Measurements from ENCODE around the gene HYAL4.
"Not testable (repeated sequence)": the region's sequence is repeated elsewhere in the genome, so short reads cannot be mapped to it uniquely, and the experiment has no call there.

Gene HYAL4

DNA sequence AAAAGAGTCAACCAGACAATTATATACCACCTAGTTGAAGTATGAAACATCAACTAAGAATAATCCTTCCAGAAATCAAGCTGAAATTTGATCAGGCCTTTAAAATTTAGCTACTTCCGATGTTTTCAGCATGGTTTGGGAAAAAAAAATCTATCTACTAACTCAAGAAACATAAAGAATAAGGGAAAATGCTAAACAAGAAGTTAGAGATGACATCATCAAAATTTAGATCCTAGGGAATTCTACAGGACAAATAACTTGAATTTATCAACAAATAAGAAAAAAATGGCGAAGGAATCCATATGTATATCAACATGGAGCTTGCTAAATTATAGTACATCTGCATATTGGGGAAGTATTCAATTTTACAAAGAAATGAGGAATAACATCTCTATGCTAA, 36.3 kb downstream of the HYAL4 start:
- H3K27me3 ChIP-seq (ENCODE audit: control insufficient read depth in 2 of 2, insufficient read depth in 2 of 2, low read length in 2 of 2): no peaks in the 10 kb centered on the region
- no peaks in the 10 kb centered on the region for H3K36me3 ChIP-seq (ENCODE audit: control insufficient read depth in 2 of 2, insufficient read depth in 2 of 2, low read length in 2 of 2)
- no peak overlapping the region for H3K27ac ChIP-seq (ENCODE audit: low read depth in 2 of 2, low read length in 2 of 2)
- H3K9me3 ChIP-seq (ENCODE audit: control insufficient read depth in 2 of 2, low read length in 2 of 2): no peaks in the 10 kb centered on the region
- no peak overlapping the region for H3K9ac ChIP-seq (ENCODE audit: low read depth in 1 of 2, low read length in 2 of 2)
- no peaks in the 10 kb centered on the region for H3K4me1 ChIP-seq (ENCODE audit: control insufficient read depth in 2 of 2, insufficient read depth in 2 of 2, low read length in 2 of 2)
- no peak overlapping the region for H3K4me3 ChIP-seq (ENCODE audit: low read length in 2 of 2)

DNA sequence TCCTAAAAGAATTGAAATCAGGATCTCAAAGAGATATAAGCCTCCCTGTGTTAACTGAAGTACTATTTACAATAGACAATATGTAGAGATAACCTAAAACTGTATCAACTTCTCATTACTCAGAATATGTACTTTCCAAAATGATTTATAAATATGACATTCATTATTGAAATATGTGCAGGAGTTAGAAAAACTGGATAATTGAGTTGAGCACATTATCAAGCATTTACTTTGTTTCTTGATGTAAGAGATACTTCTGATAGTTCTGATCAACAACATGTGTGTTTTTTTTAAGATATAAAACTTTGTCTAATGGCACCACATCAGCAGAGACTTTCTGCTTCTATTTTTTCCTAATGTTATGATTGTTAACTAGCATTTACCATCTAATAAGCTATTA, 38.2 kb downstream of the HYAL4 start:
- H3K4me1 ChIP-seq (ENCODE audit: control insufficient read depth in 2 of 2, insufficient read depth in 2 of 2, low read length in 2 of 2): no peaks in the 10 kb centered on the region
- no peak overlapping the region for H3K27ac ChIP-seq (ENCODE audit: low read depth in 2 of 2, low read length in 2 of 2)
- H3K9me3 ChIP-seq (ENCODE audit: control insufficient read depth in 2 of 2, low read length in 2 of 2): no peaks in the 10 kb centered on the region
- no peaks in the 10 kb centered on the region for H3K27me3 ChIP-seq (ENCODE audit: control insufficient read depth in 2 of 2, insufficient read depth in 2 of 2, low read length in 2 of 2)
- no peak overlapping the region for H3K9ac ChIP-seq (ENCODE audit: low read depth in 1 of 2, low read length in 2 of 2)
- H3K4me3 ChIP-seq (ENCODE audit: low read length in 2 of 2): no peak overlapping the region
- no peaks in the 10 kb centered on the region for H3K36me3 ChIP-seq (ENCODE audit: control insufficient read depth in 2 of 2, insufficient read depth in 2 of 2, low read length in 2 of 2)

DNA sequence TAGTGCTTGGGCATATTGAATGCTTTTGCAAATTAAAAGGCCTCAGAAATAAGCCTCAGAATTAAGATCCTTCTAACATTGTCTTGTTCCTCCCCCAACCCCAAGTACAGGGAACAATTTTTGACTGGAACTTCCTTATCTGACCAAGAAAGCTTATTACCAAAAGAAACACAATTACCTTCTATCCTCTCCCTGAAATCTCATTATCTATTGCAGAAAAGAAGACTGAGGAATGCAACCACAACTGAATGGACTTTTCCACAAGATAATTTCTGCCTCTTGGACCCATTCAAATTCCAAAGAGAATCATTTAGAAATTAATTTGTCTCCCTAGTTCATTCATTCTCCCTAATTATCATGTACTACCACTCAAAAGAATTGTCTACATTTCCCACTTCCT, 43.2 kb downstream of the HYAL4 start:
- no peak overlapping the region for H3K9ac ChIP-seq (ENCODE audit: low read depth in 1 of 2, low read length in 2 of 2)
- no peak overlapping the region for H3K4me3 ChIP-seq (ENCODE audit: low read length in 2 of 2)
- no peaks in the 10 kb centered on the region for H3K36me3 ChIP-seq (ENCODE audit: control insufficient read depth in 2 of 2, insufficient read depth in 2 of 2, low read length in 2 of 2)
- no peaks in the 10 kb centered on the region for H3K4me1 ChIP-seq (ENCODE audit: control insufficient read depth in 2 of 2, insufficient read depth in 2 of 2, low read length in 2 of 2)
- no peaks in the 10 kb centered on the region for H3K27me3 ChIP-seq (ENCODE audit: control insufficient read depth in 2 of 2, insufficient read depth in 2 of 2, low read length in 2 of 2)
- H3K9me3 ChIP-seq (ENCODE audit: control insufficient read depth in 2 of 2, low read length in 2 of 2): no peaks in the 10 kb centered on the region
- no peak overlapping the region for H3K27ac ChIP-seq (ENCODE audit: low read depth in 2 of 2, low read length in 2 of 2)

DNA sequence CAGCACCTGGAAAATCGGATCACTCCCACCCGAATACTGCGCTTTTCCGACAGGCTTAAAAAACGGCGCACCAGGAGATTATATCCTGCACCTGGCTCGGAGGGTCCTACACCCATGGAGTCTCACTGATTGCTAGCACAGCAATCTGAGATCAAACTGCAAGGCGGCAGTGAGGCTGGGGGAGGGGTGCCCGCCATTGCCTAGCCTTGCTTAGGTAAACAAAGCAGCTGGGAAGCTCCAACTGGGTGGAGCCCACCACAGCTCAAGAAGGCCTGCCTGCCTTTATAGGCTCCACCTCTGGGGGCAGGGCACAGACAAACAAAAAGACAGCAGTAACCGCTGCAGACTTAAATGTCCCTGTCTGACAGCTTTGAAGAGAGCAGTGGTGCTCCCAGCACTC, 49.8 kb downstream of the HYAL4 start:
- not testable (repeated sequence) for H3K4me3 ChIP-seq (ENCODE audit: low read length in 2 of 2); H3K27me3 ChIP-seq (ENCODE audit: control insufficient read depth in 2 of 2, insufficient read depth in 2 of 2, low read length in 2 of 2); H3K9me3 ChIP-seq (ENCODE audit: control insufficient read depth in 2 of 2, low read length in 2 of 2); H3K4me1 ChIP-seq (ENCODE audit: control insufficient read depth in 2 of 2, insufficient read depth in 2 of 2, low read length in 2 of 2); H3K36me3 ChIP-seq (ENCODE audit: control insufficient read depth in 2 of 2, insufficient read depth in 2 of 2, low read length in 2 of 2); H3K27ac ChIP-seq (ENCODE audit: low read depth in 2 of 2, low read length in 2 of 2); H3K9ac ChIP-seq (ENCODE audit: low read depth in 1 of 2, low read length in 2 of 2)

DNA sequence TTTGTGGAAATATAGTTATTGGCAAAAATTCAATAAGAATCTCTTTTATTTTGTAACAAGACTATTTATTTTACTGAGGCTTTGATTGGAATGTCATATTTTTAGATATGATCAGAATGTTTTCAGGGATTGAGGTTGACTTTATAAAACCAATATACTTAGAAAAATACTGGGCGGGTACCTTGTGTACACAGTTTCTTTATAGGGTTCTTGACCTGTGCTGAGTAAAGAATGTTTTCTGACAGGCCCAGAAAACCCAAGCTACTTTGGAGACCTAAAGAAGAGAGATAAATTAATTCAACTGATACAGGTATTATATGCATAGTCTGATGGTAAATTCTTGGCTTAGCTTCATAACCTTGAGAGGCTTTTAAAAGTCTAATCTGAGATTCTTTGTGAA, 56.1 kb downstream of the HYAL4 start:
- Histone ChIP-seq H3K4me3 (ENCODE audit: low read length in 2 of 2) (no peak overlapping the region), H3K9ac (ENCODE audit: low read depth in 1 of 2, low read length in 2 of 2) (no peak overlapping the region), H3K9me3 (ENCODE audit: control insufficient read depth in 2 of 2, low read length in 2 of 2) (no peaks in the 10 kb centered on the region), H3K4me1 (ENCODE audit: control insufficient read depth in 2 of 2, insufficient read depth in 2 of 2, low read length in 2 of 2) (no peaks in the 10 kb centered on the region), H3K27me3 (ENCODE audit: control insufficient read depth in 2 of 2, insufficient read depth in 2 of 2, low read length in 2 of 2) (no peaks in the 10 kb centered on the region), H3K27ac (ENCODE audit: low read depth in 2 of 2, low read length in 2 of 2) (no peak overlapping the region), H3K36me3 (ENCODE audit: control insufficient read depth in 2 of 2, insufficient read depth in 2 of 2, low read length in 2 of 2) (no peaks in the 10 kb centered on the region)

DNA sequence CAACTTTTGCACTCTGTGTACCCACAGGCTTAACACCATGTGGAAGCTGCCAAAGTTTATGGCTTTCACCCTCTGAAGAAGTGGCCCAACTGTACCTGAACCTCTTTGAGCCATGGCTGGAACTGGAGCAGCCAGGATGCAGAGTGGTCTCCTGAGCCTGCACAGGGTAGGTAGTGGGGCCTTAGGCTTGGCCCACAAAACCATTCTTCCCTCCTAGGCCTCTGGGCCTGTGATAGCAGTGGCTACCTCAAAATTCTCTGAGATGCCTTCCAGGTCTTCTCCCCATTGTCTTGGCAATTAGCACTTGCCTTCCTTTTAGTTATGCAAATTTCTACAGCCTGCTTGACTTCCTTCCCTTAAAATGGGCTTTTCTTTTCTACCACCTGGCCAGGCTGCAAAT, 60.7 kb downstream of the HYAL4 start:
- no peak overlapping the region for H3K9ac ChIP-seq (ENCODE audit: low read depth in 1 of 2, low read length in 2 of 2)
- no peaks in the 10 kb centered on the region for H3K9me3 ChIP-seq (ENCODE audit: control insufficient read depth in 2 of 2, low read length in 2 of 2)
- H3K4me1 ChIP-seq (ENCODE audit: control insufficient read depth in 2 of 2, insufficient read depth in 2 of 2, low read length in 2 of 2): no peaks in the 10 kb centered on the region
- no peak overlapping the region for H3K4me3 ChIP-seq (ENCODE audit: low read length in 2 of 2)
- no peaks in the 10 kb centered on the region for H3K27me3 ChIP-seq (ENCODE audit: control insufficient read depth in 2 of 2, insufficient read depth in 2 of 2, low read length in 2 of 2)
- H3K36me3 ChIP-seq (ENCODE audit: control insufficient read depth in 2 of 2, insufficient read depth in 2 of 2, low read length in 2 of 2): no peaks in the 10 kb centered on the region
- H3K27ac ChIP-seq (ENCODE audit: low read depth in 2 of 2, low read length in 2 of 2): no peak overlapping the region

DNA sequence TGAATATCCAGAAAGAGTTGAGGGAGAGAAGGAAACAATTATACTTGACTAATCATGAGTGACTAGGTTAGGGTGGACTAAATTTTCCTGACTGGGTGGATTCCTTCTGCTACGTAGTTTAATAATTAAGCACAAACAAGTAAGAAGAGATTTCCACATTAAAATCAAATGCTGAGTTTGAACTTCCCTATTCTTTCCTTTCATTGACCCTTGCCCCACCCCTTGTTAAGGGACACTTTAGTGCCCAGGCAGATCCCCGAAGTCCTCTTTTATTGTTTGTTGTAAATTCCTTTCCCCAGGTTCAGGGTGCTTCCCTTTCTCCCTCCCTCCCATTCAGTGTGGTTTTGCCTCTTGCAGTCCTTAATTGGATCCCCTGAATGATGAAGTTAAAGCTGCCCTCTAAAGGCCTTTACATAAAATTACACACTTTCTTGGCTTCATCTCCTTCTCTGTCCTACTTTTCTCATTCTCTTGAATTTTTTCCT, 71.3 kb downstream of the HYAL4 start:
- H3K27me3 ChIP-seq (ENCODE audit: control insufficient read depth in 2 of 2, insufficient read depth in 2 of 2, low read length in 2 of 2): no peaks in the 10 kb centered on the region
- H3K36me3 ChIP-seq (ENCODE audit: control insufficient read depth in 2 of 2, insufficient read depth in 2 of 2, low read length in 2 of 2): no peaks in the 10 kb centered on the region
- no peaks in the 10 kb centered on the region for H3K9me3 ChIP-seq (ENCODE audit: control insufficient read depth in 2 of 2, low read length in 2 of 2)
- peaks cover 0 to 4% of the 10 kb centered on the region in 2 donors for H3K4me1 ChIP-seq (ENCODE audit: control insufficient read depth in 2 of 2, insufficient read depth in 2 of 2, low read length in 2 of 2)
- H3K27ac ChIP-seq (ENCODE audit: low read depth in 2 of 2, low read length in 2 of 2): no peak overlapping the region
- no peak overlapping the region for H3K4me3 ChIP-seq (ENCODE audit: low read length in 2 of 2)
- H3K9ac ChIP-seq (ENCODE audit: low read depth in 1 of 2, low read length in 2 of 2): no peak overlapping the region

DNA sequence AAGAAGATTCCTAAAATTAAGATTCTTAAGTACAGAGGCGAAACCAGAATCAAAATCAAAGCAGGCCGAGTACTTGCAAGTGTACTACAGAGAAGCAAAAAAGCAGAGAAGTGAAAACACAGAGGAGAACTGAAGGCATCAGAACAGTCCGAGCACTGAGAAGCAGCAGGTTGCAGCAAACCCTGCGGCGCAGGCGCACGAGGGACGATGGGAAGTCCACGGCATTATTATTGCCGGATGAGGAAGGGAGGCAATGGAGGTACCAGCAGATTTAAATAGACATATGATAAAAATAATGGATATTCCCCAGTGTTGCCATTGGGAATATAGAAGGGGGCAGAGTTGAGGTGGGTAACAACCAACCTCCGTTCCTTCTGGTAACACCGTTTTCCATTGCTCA, 72.9 kb downstream of the HYAL4 start:
- Histone ChIP-seq H3K27me3 (ENCODE audit: control insufficient read depth in 2 of 2, insufficient read depth in 2 of 2, low read length in 2 of 2) (no peaks in the 10 kb centered on the region), H3K27ac (ENCODE audit: low read depth in 2 of 2, low read length in 2 of 2) (no peak overlapping the region), H3K9me3 (ENCODE audit: control insufficient read depth in 2 of 2, low read length in 2 of 2) (no peaks in the 10 kb centered on the region), H3K4me3 (ENCODE audit: low read length in 2 of 2) (no peak overlapping the region), H3K9ac (ENCODE audit: low read depth in 1 of 2, low read length in 2 of 2) (no peak overlapping the region), H3K4me1 (ENCODE audit: control insufficient read depth in 2 of 2, insufficient read depth in 2 of 2, low read length in 2 of 2) (peaks cover 0 to 4% of the 10 kb centered on the region in 2 donors), H3K36me3 (ENCODE audit: control insufficient read depth in 2 of 2, insufficient read depth in 2 of 2, low read length in 2 of 2) (no peaks in the 10 kb centered on the region)

DNA sequence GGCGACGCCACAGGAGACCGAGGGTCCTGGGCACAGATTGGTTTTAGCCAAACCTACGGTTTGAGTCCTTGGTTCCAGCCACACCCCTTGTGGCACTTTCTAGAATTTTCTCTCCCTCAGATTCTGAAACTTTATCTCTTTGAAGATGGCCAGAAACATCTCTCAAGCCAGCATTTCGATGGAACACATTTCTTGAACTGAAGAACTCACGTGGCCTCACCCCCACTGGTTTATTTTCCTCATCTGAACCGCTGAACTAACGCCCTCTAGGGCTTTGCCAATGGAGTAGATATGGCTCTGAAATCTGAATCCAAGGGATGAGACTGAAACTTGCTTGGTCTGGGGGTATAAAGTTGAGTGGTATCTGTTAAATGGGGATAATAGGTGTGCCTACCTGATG, 73.3 kb downstream of the HYAL4 start:
- Histone ChIP-seq H3K4me1 (ENCODE audit: control insufficient read depth in 2 of 2, insufficient read depth in 2 of 2, low read length in 2 of 2) (peaks cover 0 to 4% of the 10 kb centered on the region in 2 donors), H3K36me3 (ENCODE audit: control insufficient read depth in 2 of 2, insufficient read depth in 2 of 2, low read length in 2 of 2) (no peaks in the 10 kb centered on the region), H3K9me3 (ENCODE audit: control insufficient read depth in 2 of 2, low read length in 2 of 2) (no peaks in the 10 kb centered on the region), H3K27ac (ENCODE audit: low read depth in 2 of 2, low read length in 2 of 2) (no peak overlapping the region), H3K4me3 (ENCODE audit: low read length in 2 of 2) (no peak overlapping the region), H3K27me3 (ENCODE audit: control insufficient read depth in 2 of 2, insufficient read depth in 2 of 2, low read length in 2 of 2) (no peaks in the 10 kb centered on the region), H3K9ac (ENCODE audit: low read depth in 1 of 2, low read length in 2 of 2) (no peak overlapping the region)

DNA sequence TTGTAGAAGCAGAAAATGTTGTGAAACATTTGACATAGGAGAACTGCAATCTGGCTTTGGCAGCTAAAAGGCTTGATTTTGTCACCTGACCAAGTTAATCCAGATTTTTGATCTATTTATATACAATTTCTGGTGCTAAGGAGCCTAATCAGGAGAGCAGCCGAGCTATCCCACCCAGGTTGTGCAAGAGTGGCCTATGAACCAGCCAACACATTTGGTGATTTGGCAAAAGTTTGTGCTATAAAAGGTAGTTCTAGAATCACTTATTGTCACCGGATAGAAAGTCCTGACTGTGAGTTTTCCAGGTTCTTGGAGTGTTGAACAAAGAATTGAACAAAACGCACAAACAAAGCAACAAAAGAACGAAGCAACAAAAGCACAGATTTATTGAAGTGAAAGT, 78.6 kb downstream of the HYAL4 start:
- Histone ChIP-seq H3K9me3 (ENCODE audit: control insufficient read depth in 2 of 2, low read length in 2 of 2) (no peaks in the 10 kb centered on the region), H3K4me1 (ENCODE audit: control insufficient read depth in 2 of 2, insufficient read depth in 2 of 2, low read length in 2 of 2) (no peaks in the 10 kb centered on the region), H3K27ac (ENCODE audit: low read depth in 2 of 2, low read length in 2 of 2) (no peak overlapping the region), H3K4me3 (ENCODE audit: low read length in 2 of 2) (no peak overlapping the region), H3K27me3 (ENCODE audit: control insufficient read depth in 2 of 2, insufficient read depth in 2 of 2, low read length in 2 of 2) (no peaks in the 10 kb centered on the region), H3K9ac (ENCODE audit: low read depth in 1 of 2, low read length in 2 of 2) (no peak overlapping the region), H3K36me3 (ENCODE audit: control insufficient read depth in 2 of 2, insufficient read depth in 2 of 2, low read length in 2 of 2) (no peaks in the 10 kb centered on the region)

DNA sequence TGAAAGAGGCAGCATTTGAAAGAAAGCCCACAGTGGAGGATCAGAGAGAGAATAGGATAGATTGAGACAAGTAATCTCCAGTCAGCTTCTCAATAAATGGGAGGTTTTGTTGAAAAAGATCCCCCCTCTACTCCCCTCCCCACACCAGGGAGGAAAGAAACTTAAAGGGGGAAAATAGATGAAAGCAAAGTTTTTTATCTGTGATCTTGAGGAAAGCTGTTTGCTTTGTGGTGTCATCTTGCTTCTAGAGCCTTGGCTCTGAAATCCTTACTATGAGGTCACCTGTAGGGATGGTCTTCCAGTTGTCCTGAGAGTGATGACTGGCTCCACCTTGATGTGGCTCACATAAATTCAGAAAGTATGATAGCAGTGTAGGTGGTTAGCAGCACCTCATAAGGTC, 80.0 kb downstream of the HYAL4 start, which contains the start of gene SPAM1:
TSS of gene SPAM1 (plus strand) at position 301 of the 400 bp plus-strand sequence. CDS start 28,330 bp downstream, outside the sequence.
- Histone ChIP-seq H3K9me3 (ENCODE audit: control insufficient read depth in 2 of 2, low read length in 2 of 2) (no peaks in the 10 kb centered on the region), H3K4me3 (ENCODE audit: low read length in 2 of 2) (no peak within 1 kb of the TSS), H3K27me3 (ENCODE audit: control insufficient read depth in 2 of 2, insufficient read depth in 2 of 2, low read length in 2 of 2) (no peaks in the 10 kb centered on the region), H3K27ac (ENCODE audit: low read depth in 2 of 2, low read length in 2 of 2) (no peak within 1 kb of the TSS), H3K36me3 (ENCODE audit: control insufficient read depth in 2 of 2, insufficient read depth in 2 of 2, low read length in 2 of 2) (no peaks in the 10 kb centered on the region), H3K9ac (ENCODE audit: low read depth in 1 of 2, low read length in 2 of 2) (no peak within 1 kb of the TSS), H3K4me1 (ENCODE audit: control insufficient read depth in 2 of 2, insufficient read depth in 2 of 2, low read length in 2 of 2) (peaks cover 0 to 3% of the 10 kb centered on the region in 2 donors)

Measured in mucosa of rectum (tissue), 2 donors.